Upper lobe of right lung (tissue), 1 donor: ENCODE data around the gene CCDC6. TPM values are rescaled to one million over a fixed set of nuclear protein-coding genes. Genes with fewer than 3 reads are reported as not detected.
"Not testable (repeated sequence)": the region's sequence is repeated elsewhere in the genome, so short reads cannot be mapped to it uniquely, and the experiment has no call there.

Source experiments
- ATAC-seq: fragments of 200-7000 bp; cut with Tn5 transposase; one replicate; pipeline ENCODE4 v1.9.1; 2020; ENCODE audit warnings: mild to moderate bottlenecking, moderate library complexity
- DNase-seq: peaks from one replicate; pipeline ENCODE4 v3.0.0-alpha.2; 2020
- H3K27ac ChIP-seq: fragments of 200-600 bp; one replicate; pipeline ENCODE4 v1.8.0; 2022
- H3K27me3 ChIP-seq: fragments of 200-600 bp; one replicate; pipeline ENCODE4 v1.8.0; 2022; ENCODE audit warnings: mild to moderate bottlenecking
- H3K36me3 ChIP-seq: fragments of 200-600 bp; one replicate; pipeline ENCODE4 v1.8.0; 2022
- H3K4me1 ChIP-seq: fragments of 200-600 bp; one replicate; pipeline ENCODE4 v1.8.0; 2022
- H3K4me3 ChIP-seq: fragments of 200-600 bp; one replicate; pipeline ENCODE4 v1.8.0; 2022; ENCODE audit warnings: mild to moderate bottlenecking
- H3K9me3 ChIP-seq: fragments of 200-600 bp; one replicate; pipeline ENCODE4 v1.8.0; 2022
- intact Hi-C: fragments of 100-400 bp; cut with DNase I; formaldehyde crosslinking; loops from one replicate; pipeline ENCODE4 v1.11.0; 2022
- total RNA-seq: library from RNA; stranded (reverse); fragmentation: NEBNext Ultra II Directional; extraction: Animal tissue kit (Norgen Biotek cat#: 25700); gene quantifications from one replicate; pipeline ENCODE4 v1.2.1, GENCODE V29; 2021
- TF ChIP-seq, protein P1 (sequence below): fragments of 200-600 bp; IDR thresholded peaks from one replicate; pipeline ENCODE4 v1.8.0; 2022; ENCODE audit warnings: antibody characterized with exemption
- donor health status: DM: no; HTN: yes; CAD: no; lungs with severe emphysema.

The CCDC6 gene
- total RNA-seq, 1 donor from 2014 or later = 55.7 TPM

DNA sequence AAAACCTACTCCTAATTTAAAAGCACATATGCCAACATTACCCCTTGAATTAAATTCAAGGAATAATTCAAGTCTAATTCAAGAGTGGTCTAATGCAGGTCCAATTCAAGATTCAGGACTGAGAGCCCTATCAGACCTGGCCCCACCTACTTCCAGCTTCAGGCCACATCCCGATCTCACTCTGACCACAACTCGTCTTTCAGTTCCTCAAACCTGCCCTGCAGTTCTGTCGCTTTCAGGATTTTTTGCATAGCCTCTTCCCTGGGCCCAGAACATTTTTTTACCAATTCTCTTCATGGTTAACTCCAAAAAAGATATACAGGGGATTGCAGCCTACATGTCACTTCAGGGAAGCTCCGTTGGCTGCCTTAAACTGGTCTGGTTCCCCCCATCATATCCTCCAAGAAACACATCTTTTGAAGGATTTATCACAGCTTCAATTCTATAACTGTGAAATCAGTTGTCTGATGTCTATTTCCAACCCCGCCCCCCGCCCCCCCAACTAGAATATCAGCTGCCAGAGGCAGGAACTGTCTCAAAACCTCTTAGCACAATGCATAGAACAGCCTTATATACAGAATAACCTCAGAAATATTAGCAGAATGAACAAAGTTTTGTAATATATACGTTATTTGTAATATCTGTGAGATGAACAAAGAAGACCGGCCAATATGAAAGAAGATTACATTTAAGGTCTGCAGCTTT, 20.8 kb downstream of the CCDC6 start:
- TF ChIP-seq, protein P1, sequence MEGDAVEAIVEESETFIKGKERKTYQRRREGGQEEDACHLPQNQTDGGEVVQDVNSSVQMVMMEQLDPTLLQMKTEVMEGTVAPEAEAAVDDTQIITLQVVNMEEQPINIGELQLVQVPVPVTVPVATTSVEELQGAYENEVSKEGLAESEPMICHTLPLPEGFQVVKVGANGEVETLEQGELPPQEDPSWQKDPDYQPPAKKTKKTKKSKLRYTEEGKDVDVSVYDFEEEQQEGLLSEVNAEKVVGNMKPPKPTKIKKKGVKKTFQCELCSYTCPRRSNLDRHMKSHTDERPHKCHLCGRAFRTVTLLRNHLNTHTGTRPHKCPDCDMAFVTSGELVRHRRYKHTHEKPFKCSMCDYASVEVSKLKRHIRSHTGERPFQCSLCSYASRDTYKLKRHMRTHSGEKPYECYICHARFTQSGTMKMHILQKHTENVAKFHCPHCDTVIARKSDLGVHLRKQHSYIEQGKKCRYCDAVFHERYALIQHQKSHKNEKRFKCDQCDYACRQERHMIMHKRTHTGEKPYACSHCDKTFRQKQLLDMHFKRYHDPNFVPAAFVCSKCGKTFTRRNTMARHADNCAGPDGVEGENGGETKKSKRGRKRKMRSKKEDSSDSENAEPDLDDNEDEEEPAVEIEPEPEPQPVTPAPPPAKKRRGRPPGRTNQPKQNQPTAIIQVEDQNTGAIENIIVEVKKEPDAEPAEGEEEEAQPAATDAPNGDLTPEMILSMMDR = no peak
- Histone ChIP-seq H3K27me3 (no peaks in the 10 kb centered on the region), H3K4me3 (no peak overlapping the region), H3K4me1 (peaks cover 39% of the 10 kb centered on the region), H3K36me3 (no peaks in the 10 kb centered on the region), H3K9me3 (no peaks in the 10 kb centered on the region), H3K27ac (no peak overlapping the region)
- ATAC-seq (peak; percentile 78), DNase-seq (no peak)
- intact Hi-C loops = no loop called here

DNA sequence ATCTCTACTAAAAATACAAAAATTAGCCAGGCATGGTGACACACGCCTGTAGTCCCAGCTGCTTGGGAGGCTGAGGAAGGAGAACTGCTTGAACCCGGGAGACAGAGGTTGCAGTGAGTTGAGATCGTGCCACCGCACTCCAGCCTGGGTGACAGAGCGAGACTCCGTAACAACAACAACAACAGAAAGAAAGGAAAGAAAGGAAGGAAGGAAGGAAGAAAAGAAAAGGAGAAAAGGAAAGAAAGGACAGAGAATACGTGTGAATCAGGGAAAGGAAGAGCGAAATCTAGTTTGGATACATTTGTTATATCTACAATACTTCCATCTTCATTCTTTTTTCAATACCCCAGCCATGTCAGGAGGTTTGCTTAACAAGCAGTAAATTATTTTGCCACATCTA, 21.5 kb downstream of the CCDC6 start:
- H3K9me3 ChIP-seq, DNase-seq, intact Hi-C loops, H3K4me3 ChIP-seq, H3K27ac ChIP-seq, ATAC-seq, H3K36me3 ChIP-seq, H3K27me3 ChIP-seq: not testable (repeated sequence)
- peaks cover 42% of the 10 kb centered on the region for H3K4me1 ChIP-seq

DNA sequence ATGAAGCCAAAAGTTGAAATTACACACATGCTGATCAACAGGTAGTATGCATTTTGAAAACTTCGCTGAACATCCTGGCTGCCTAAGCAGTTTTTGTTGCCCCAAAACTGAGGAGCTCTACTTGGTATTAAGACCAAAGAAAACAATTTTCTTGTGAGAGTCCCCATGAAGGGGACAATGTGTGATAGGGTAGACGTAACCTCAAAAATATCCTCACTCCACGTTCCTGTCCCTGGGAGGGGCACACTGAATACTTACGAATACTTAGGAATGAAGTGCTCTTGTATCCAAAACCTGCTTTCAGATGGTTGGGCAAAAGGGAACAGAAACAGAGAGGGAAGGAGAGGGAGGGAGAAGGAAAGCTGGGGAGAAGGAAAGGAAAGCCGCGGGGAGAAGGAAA, 24.7 kb downstream of the CCDC6 start:
- no peaks in the 10 kb centered on the region for H3K9me3 ChIP-seq
- DNase-seq (no peak), ATAC-seq (peak; percentile 89)
- no peaks in the 10 kb centered on the region for H3K36me3 ChIP-seq
- TF ChIP-seq, protein P1 = no peak
- peaks cover 50% of the 10 kb centered on the region for H3K4me1 ChIP-seq
- H3K27me3 ChIP-seq = no peaks in the 10 kb centered on the region
- H3K27ac ChIP-seq = peak overlapping the region; percentile 11
- no peak overlapping the region for H3K4me3 ChIP-seq
- intact Hi-C loops = no loop called here

DNA sequence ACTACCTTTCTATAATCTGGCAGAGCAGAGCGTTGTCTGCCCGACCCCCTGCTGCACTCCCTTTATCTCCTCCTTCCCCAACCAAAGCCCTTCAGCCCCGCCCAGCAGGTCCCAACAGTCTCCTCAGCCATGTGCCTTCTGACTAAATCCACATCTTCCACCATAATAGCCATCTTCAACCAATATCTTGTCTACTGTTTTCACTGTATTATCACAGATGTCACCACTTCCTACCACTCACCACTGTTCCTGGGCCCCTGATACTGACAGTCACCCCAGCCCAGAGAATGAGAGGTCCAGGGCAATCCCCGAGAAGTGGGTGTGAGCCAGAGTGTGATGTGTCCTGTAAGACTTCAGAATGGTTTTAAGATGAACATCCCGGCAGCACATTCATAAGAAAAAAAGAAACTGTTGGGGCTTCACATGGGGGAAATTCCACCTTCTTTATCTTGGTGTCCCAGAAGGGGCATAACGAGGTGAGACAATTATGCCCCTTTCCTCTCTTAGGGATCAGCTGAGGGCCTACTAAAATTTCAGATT, 25.3 kb downstream of the CCDC6 start:
- DNase-seq (no peak), ATAC-seq (no peak)
- no peaks in the 10 kb centered on the region for H3K9me3 ChIP-seq
- H3K4me1 ChIP-seq = peaks cover 44% of the 10 kb centered on the region
- intact Hi-C loops = no loop called here
- H3K36me3 ChIP-seq = no peaks in the 10 kb centered on the region
- TF ChIP-seq, protein P1 = no peak
- no peak overlapping the region for H3K4me3 ChIP-seq
- peak overlapping the region; percentile 11 for H3K27ac ChIP-seq
- H3K27me3 ChIP-seq = no peaks in the 10 kb centered on the region

DNA sequence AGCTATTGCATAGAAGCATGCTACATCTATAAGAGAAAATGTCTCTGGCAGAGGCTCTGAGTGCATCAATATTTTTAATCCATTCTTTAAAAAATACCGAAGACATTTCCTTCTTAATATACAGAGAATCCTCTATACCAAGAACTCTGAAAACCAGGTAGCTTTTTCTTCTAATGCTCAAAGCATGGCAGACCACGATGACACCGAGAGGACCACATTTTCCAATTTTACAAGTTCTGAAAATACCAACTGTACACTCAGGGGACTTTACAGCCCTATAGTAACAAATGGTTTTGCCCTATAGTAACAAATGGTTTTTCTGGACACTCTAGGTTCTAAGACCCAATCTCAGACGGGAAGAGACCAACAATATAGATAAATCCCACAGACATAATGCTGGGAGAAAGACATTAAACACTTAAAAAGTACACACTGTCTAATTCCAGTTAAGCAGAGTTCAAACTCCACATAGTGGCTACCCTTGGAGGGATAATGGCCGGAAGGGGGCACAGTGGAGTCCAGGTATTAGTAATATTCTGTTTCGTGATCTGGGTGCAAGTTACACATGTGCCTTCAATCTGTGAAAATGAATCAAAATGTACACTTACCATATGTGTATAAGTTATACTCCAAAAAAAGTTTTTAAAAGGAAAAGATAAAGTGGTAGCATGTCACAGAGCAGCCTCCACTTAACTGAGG, 26.2 kb downstream of the CCDC6 start:
- Histone ChIP-seq H3K4me3 (no peak overlapping the region), H3K4me1 (peaks cover 36% of the 10 kb centered on the region), H3K27me3 (no peaks in the 10 kb centered on the region), H3K36me3 (no peaks in the 10 kb centered on the region), H3K9me3 (no peaks in the 10 kb centered on the region), H3K27ac (peak overlapping the region; percentile 11)
- intact Hi-C loops = no loop called here
- TF ChIP-seq, protein P1 = no peak
- ATAC-seq = no peak
- DNase-seq = no peak

- TF ChIP-seq, protein P1 = no peak
- intact Hi-C loops = no loop called here
- peaks cover 29% of the 10 kb centered on the region for H3K4me1 ChIP-seq
- ATAC-seq (no peak), DNase-seq (no peak)
- H3K4me3 ChIP-seq = no peak overlapping the region
- H3K27ac ChIP-seq = no peak overlapping the region
- no peaks in the 10 kb centered on the region for H3K36me3 ChIP-seq
- H3K27me3 ChIP-seq = no peaks in the 10 kb centered on the region
- H3K9me3 ChIP-seq = no peaks in the 10 kb centered on the region
Observed at GRCh38 chr10:59879363-59879913, 26.9 kb downstream of the CCDC6 start.
